HG02759 (cell line): ENCODE measurements around the gene MEGF11.
"Not testable (repeated sequence)": the region's sequence is repeated elsewhere in the genome, so short reads cannot be mapped to it uniquely, and the experiment has no call there.

Experiments used
- ATAC-seq: cut with Tn5 transposase; IDR thresholded peaks from one replicate; pipeline ENCODE4 v1.9.1; 2021; ENCODE audit warnings: mild to moderate bottlenecking, moderate library complexity; ENCODE audit not compliant: unreplicated experiment

Gene MEGF11

GRCh38 chr15:65872596-65872995 lies 381.0 kb downstream of the MEGF11 start:
- ATAC-seq: not testable (repeated sequence)

- not testable (repeated sequence) for ATAC-seq
Measured at GRCh38 chr15:65871886-65872285, 381.7 kb downstream of the MEGF11 start.

GRCh38 chr15:65870889-65871533 lies 382.5 kb downstream of the MEGF11 start:
- ATAC-seq: no peak

- no peak for ATAC-seq
Measured at GRCh38 chr15:65869954-65870871, 383.3 kb downstream of the MEGF11 start.

- ATAC-seq: peak; percentile 90
Measured at GRCh38 chr15:65869126-65869953, 384.2 kb downstream of the MEGF11 start, which contains the start of gene RAB11A. TSS of gene RAB11A (plus strand) at chr15:65869491. CDS start at chr15:65869586, 95 bp downstream.

- no peak for ATAC-seq
Measured at GRCh38 chr15:65868546-65869125, 384.9 kb downstream of the MEGF11 start.

GRCh38 chr15:65867933-65868332 lies 385.6 kb downstream of the MEGF11 start:
- not testable (repeated sequence) for ATAC-seq

- ATAC-seq: no peak
Measured at GRCh38 chr15:65867244-65867643, 386.3 kb downstream of the MEGF11 start.

GRCh38 chr15:65863106-65863505 lies 390.4 kb downstream of the MEGF11 start:
- ATAC-seq: no peak

- ATAC-seq: peak; percentile 61
Measured at GRCh38 chr15:65862682-65863081, 390.9 kb downstream of the MEGF11 start.

GRCh38 chr15:65857718-65858402 lies 395.7 kb downstream of the MEGF11 start:
- ATAC-seq: no peak

GRCh38 chr15:65856821-65857455 lies 396.6 kb downstream of the MEGF11 start:
- ATAC-seq: no peak

GRCh38 chr15:65851981-65852380 lies 401.6 kb downstream of the MEGF11 start:
- ATAC-seq: no peak

GRCh38 chr15:65847989-65848388 lies 405.6 kb downstream of the MEGF11 start:
- ATAC-seq: no peak

- no peak for ATAC-seq
Measured at GRCh38 chr15:65845826-65846519, 407.6 kb downstream of the MEGF11 start.
